Type B pancreatic cell (in vitro differentiated cells): ENCODE results near the gene PGK2. TPM values are rescaled to one million over a fixed set of nuclear protein-coding genes. Genes with fewer than 3 reads are reported as not detected.

Source experiments
- DNase-seq: peaks from one replicate; pipeline ENCODE4 v3.0.0; 2021; ENCODE audit warnings: mixed read lengths; ENCODE audit not compliant: unreplicated experiment; ENCODE audit errors: extremely low spot score
- H3K27ac Mint-ChIP-seq: 2 replicates; pipeline ENCODE4 v1.8.0; 2021; ENCODE audit warnings: mild to moderate bottlenecking, mixed read lengths
- H3K27me3 Mint-ChIP-seq: 2 replicates; pipeline ENCODE4 v1.8.0; 2021; ENCODE audit warnings: mixed read lengths
- H3K36me3 Mint-ChIP-seq: 2 replicates; pipeline ENCODE4 v1.8.0; 2021; ENCODE audit warnings: mixed read lengths
- H3K4me1 Mint-ChIP-seq: one replicate; pipeline ENCODE4 v1.8.0; 2021; ENCODE audit warnings: mixed read lengths; ENCODE audit not compliant: unreplicated experiment
- H3K4me3 Mint-ChIP-seq: 2 replicates; pipeline ENCODE4 v1.8.0; 2021; ENCODE audit warnings: mild to moderate bottlenecking, mixed read lengths
- H3K9me3 Mint-ChIP-seq: 2 replicates; pipeline ENCODE4 v1.8.0; 2021; ENCODE audit warnings: mixed read lengths
- long read RNA-seq: library from polyadenylated mRNA; unstranded; transcript quantifications from one replicate; pipeline ENCODE4 v2.0.0, GENCODE V29; 2020
- total RNA-seq: library from RNA; stranded (reverse); gene quantifications from 2 replicates; pipeline ENCODE4 v1.2.1, GENCODE V29; 2021; ENCODE audit warnings: low replicate concordance
- TF ChIP-seq, protein P1 (sequence below): fragments of 200-600 bp; sonication (generic); conservative IDR thresholded peaks from 2 replicates; pipeline ENCODE4 v1.5.0; 2021; ENCODE audit warnings: antibody characterized with exemption, mild to moderate bottlenecking

PGK2 gene
- total RNA-seq, result not detected in 2 replicates
- long read RNA-seq, result 0 reads

DNA sequence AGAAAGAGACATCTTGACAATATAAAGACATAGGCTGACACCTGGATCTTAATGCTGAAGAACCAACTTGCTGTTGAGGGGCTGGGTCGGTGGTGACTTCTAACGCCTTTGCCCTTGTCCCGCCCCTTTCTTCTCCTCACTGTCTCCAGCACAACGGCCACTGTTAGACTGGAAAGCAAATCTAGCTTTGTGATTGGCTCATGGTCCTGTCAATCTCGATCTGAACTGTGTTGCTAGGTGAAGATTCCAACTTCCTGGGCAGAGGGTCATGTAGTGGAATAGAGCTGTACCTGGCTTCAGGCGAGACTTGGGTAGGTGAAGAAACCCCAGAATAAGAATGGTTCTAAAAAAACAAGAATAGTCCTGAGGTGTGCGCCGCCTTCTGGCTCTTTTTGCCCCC, at the start of gene PGK2:
Gene PGK2, minus strand, starts transcription at position 110 of the 400 bp plus-strand sequence. Its CDS starts 98 bp downstream, at position 12.
- Mint-ChIP-seq H3K36me3 (no peaks in the 10 kb centered on the region), H3K4me3 (no peak within 1 kb of the TSS), H3K9me3 (no peaks in the 10 kb centered on the region), H3K27ac (no peak within 1 kb of the TSS), H3K4me1 (no peaks in the 10 kb centered on the region), H3K27me3 (no peaks in the 10 kb centered on the region)
- no peak for DNase-seq
- TF ChIP-seq, protein P1, sequence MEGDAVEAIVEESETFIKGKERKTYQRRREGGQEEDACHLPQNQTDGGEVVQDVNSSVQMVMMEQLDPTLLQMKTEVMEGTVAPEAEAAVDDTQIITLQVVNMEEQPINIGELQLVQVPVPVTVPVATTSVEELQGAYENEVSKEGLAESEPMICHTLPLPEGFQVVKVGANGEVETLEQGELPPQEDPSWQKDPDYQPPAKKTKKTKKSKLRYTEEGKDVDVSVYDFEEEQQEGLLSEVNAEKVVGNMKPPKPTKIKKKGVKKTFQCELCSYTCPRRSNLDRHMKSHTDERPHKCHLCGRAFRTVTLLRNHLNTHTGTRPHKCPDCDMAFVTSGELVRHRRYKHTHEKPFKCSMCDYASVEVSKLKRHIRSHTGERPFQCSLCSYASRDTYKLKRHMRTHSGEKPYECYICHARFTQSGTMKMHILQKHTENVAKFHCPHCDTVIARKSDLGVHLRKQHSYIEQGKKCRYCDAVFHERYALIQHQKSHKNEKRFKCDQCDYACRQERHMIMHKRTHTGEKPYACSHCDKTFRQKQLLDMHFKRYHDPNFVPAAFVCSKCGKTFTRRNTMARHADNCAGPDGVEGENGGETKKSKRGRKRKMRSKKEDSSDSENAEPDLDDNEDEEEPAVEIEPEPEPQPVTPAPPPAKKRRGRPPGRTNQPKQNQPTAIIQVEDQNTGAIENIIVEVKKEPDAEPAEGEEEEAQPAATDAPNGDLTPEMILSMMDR, result no peak

DNA sequence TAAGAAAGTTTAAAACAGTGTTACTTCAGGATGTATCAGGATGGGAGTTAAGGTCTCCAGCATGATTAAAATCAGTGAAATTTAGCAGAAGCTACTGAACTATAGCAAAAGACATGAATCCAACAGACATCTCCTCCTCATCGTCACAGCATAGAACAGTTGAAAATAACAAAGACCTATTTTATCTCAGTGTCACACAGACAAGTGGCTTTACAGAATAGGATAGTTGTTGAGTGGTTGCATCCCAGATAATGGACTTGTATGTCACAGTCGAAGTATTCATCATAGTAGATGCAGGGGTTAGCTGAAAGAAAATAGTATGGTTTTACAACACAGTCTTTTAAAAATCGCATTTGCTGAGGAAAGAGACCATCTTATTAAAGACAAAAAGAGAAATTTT, 48.1 kb upstream of the PGK2 start:
- H3K4me3 Mint-ChIP-seq, result no peak overlapping the region
- DNase-seq, result no peak
- H3K27me3 Mint-ChIP-seq, result no peaks in the 10 kb centered on the region
- no peaks in the 10 kb centered on the region for H3K4me1 Mint-ChIP-seq
- TF ChIP-seq, protein P1, result no peak
- no peak overlapping the region for H3K27ac Mint-ChIP-seq
- no peaks in the 10 kb centered on the region for H3K9me3 Mint-ChIP-seq
- no peaks in the 10 kb centered on the region for H3K36me3 Mint-ChIP-seq

DNA sequence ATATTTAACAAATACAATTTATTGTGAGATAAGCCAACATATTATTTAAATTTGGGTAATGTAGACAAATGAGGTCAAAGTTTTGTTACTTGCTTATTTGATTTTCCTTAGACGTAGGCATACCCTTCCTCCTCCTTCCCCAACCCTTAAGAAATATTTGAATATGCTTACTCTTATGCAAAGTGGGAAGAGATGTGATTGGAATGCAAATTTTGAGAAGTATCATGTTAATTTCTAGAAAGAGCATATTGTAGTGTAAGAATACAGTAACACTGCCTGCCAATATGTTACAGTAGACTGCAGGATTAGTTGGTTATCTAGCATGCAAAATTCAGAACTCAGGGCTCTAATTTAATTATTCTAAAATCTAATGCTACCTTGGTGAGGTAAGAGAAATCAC, 46.3 kb upstream of the PGK2 start:
- TF ChIP-seq, protein P1, result no peak
- Mint-ChIP-seq H3K4me3 (no peak overlapping the region), H3K9me3 (no peaks in the 10 kb centered on the region), H3K36me3 (no peaks in the 10 kb centered on the region), H3K27ac (no peak overlapping the region), H3K4me1 (no peaks in the 10 kb centered on the region), H3K27me3 (no peaks in the 10 kb centered on the region)
- no peak for DNase-seq

DNA sequence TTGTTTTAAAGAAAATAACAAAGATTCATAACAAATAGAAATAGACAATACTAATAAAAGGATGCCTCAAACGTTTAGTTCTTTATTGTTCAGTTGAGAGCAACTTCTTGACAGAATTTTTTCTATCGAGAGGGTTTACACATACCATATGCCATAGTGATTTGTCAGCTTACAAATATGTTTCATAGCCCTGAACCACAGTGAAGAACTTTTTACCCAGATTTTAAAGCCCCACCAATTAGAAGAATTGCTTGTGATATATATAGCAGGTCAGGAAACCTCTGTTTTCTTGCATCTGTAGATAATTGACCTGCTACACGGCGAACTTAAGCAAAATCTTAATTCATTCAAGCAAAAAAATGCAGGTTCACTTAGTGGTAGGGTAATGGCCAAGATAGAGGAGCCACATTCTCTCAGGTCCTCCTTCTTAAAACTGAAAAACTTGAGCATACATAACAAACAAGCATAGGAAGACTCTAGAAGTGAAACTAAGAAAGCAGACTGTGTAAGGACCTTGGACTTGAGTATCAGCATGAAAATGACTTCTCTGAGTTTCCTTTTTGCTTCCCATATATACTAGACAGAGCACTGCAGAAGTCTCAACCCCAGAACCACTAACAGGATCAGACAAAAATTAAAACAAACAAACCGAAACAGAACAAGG, 39.8 kb upstream of the PGK2 start:
- no peak overlapping the region for H3K4me3 Mint-ChIP-seq
- H3K27ac Mint-ChIP-seq, result no peak overlapping the region
- no peaks in the 10 kb centered on the region for H3K4me1 Mint-ChIP-seq
- TF ChIP-seq, protein P1, result no peak
- H3K27me3 Mint-ChIP-seq, result no peaks in the 10 kb centered on the region
- no peaks in the 10 kb centered on the region for H3K36me3 Mint-ChIP-seq
- no peak for DNase-seq
- H3K9me3 Mint-ChIP-seq, result no peaks in the 10 kb centered on the region

DNA sequence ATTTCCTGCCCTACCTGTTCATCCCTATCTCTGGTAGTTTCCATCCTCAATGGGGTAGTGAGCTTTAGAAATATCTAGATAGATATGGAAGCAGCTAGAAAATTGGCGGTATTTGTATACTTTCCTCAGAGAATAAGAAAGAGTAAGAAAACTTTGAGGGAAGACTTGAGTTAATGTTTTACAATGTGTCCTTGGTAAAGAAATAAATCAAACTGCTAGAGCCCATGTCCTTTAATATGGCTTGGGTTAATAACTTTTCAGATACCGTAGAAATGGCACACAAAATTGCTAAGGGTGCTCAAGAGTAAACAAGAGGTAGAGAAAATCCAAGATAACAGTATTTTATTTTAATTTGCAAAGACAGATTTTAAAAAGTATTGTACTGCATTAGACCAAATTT, 28.1 kb upstream of the PGK2 start:
- H3K27ac Mint-ChIP-seq, result no peak overlapping the region
- no peaks in the 10 kb centered on the region for H3K27me3 Mint-ChIP-seq
- no peaks in the 10 kb centered on the region for H3K36me3 Mint-ChIP-seq
- TF ChIP-seq, protein P1, result no peak
- H3K4me3 Mint-ChIP-seq, result no peak overlapping the region
- H3K4me1 Mint-ChIP-seq, result no peaks in the 10 kb centered on the region
- DNase-seq, result no peak
- peaks cover 7% of the 10 kb centered on the region for H3K9me3 Mint-ChIP-seq
